HL-60 (cell line): Measurements from ENCODE around the gene LRMDA.

Experiments
- DNase-seq, 2 experiments: peaks; one replicate each; pipeline ENCODE4 v3.0.0-alpha.2; 2010 to 2020; ENCODE audit warnings: low read depth in 1 of 2, low spot score in 1 of 2
- H3K27ac ChIP-seq: fragments of 250-450 bp; sonication (Bioruptor Pico); replicated peaks from 2 replicates; pipeline ENCODE4 v1.5.1; 2020; ENCODE audit warnings: mild to moderate bottlenecking, moderate library complexity
- H3K27me3 ChIP-seq: fragments of 250-450 bp; sonication (Bioruptor Pico); 2 replicates; pipeline ENCODE4 v1.5.1; 2021; ENCODE audit warnings: mild to moderate bottlenecking, moderate library complexity; ENCODE audit not compliant: insufficient read depth, poor library complexity, severe bottlenecking
- H3K4me3 ChIP-seq: replicated peaks from 2 replicates; pipeline ENCODE4 v1.5.1; 2011; ENCODE audit warnings: mild to moderate bottlenecking, control low read depth, low read length; ENCODE audit not compliant: insufficient read depth
- CTCF ChIP-seq: IDR thresholded peaks from one replicate; pipeline ENCODE4 v1.5.1; 2011; ENCODE audit warnings: low read length, control low read depth, inconsistent platforms; ENCODE audit not compliant: insufficient read depth
- GABPA ChIP-seq: IDR thresholded peaks from 2 replicates; pipeline ENCODE4 v1.6.1; 2012; ENCODE audit warnings: low read depth
- POLR2AphosphoS5 ChIP-seq: IDR thresholded peaks from 2 replicates; pipeline ENCODE4 v1.6.1; 2012; ENCODE audit warnings: low read depth
- REST ChIP-seq: IDR thresholded peaks from 2 replicates; pipeline ENCODE4 v1.6.1; 2012; ENCODE audit warnings: low read depth; ENCODE audit not compliant: insufficient replicate concordance
- SPI1 ChIP-seq: IDR thresholded peaks from 2 replicates; pipeline ENCODE4 v1.6.1; 2012; ENCODE audit warnings: low read depth, mild to moderate bottlenecking, borderline replicate concordance

The LRMDA gene

GRCh38 chr10:75895259-75895658 is 463.8 kb downstream of the LRMDA start:
- no peak for TF ChIP-seq POLR2AphosphoS5
- no peak for TF ChIP-seq SPI1
- no peak for TF ChIP-seq REST
- no peak for TF ChIP-seq GABPA
- no peak for TF ChIP-seq CTCF
- Histone ChIP-seq H3K27me3 (no peaks in the 10 kb centered on the region), H3K27ac (no peak overlapping the region), H3K4me3 (no peak overlapping the region)
- no peak for DNase-seq

DNA sequence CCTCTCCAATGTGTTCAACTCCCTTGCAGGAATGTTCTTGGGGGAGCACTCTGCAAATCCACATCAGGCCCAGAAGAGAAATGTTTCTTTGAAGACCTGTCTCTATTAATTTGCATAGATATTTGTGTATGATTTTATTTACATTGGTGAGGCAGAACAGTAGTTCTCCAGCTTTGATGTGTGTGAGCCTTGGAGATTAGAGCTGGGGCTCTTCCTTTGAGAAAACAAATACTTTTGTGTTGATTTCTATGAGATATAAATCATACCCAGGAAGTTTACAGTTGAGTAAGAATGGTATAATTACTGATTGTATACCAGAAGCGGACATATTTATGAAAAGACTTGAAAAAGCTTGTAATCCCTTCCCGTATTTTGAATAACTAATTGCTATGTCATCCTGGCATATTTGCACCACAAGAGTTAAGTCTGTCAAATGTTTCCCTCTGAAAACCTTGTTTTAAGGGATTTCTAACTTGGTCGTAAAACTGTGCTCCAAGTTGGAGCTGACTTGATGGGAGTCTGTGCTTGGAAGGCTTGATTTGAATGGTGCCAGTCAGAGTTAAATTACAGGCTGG is 468.5 kb downstream of the LRMDA start:
- Histone ChIP-seq H3K27me3 (no peaks in the 10 kb centered on the region), H3K4me3 (no peak overlapping the region), H3K27ac (no peak overlapping the region)
- TF ChIP-seq REST = no peak
- no peak for TF ChIP-seq CTCF
- TF ChIP-seq SPI1 = no peak
- no peak for TF ChIP-seq POLR2AphosphoS5
- no peak for TF ChIP-seq GABPA
- DNase-seq = no peak

DNA sequence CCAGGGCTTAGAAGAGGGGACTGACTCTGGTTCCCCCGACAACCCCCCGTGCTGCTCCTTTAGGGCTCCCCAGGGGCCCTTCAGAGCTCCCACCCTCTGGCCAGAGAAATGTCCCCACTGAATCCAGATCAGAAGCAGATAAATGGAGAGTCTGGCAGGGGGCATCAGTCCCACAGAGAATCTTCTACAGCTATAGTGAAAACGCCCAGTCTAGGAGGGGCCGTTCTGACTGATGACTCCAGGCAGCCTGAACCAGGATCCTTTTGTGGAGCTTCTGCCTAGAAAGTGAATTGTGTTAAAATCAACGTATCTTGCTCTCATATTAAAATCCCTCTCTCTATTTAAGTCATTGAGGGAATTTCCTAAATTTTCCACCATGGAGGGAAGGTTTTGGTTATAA is 471.4 kb downstream of the LRMDA start:
- TF ChIP-seq GABPA (no peak), CTCF (no peak), SPI1 (no peak), POLR2AphosphoS5 (no peak), REST (no peak)

More for the DNA sequence above, 471.4 kb downstream of the LRMDA start:
- no peaks in the 10 kb centered on the region for H3K27me3 ChIP-seq
- H3K27ac ChIP-seq = no peak overlapping the region
- H3K4me3 ChIP-seq = no peak overlapping the region
- DNase-seq = no peak
